Type B pancreatic cell (in vitro differentiated cells): ENCODE measurements around the gene TEX9. TPM values are rescaled to one million over a fixed set of nuclear protein-coding genes. Genes with fewer than 3 reads are reported as not detected.

Source experiments
- DNase-seq: peaks from one replicate; pipeline ENCODE4 v3.0.0; 2021; ENCODE audit warnings: mixed read lengths; ENCODE audit not compliant: unreplicated experiment; ENCODE audit errors: extremely low spot score
- H3K27ac Mint-ChIP-seq: 2 replicates; pipeline ENCODE4 v1.8.0; 2021; ENCODE audit warnings: mild to moderate bottlenecking, mixed read lengths
- H3K27me3 Mint-ChIP-seq: 2 replicates; pipeline ENCODE4 v1.8.0; 2021; ENCODE audit warnings: mixed read lengths
- H3K36me3 Mint-ChIP-seq: 2 replicates; pipeline ENCODE4 v1.8.0; 2021; ENCODE audit warnings: mixed read lengths
- H3K4me1 Mint-ChIP-seq: one replicate; pipeline ENCODE4 v1.8.0; 2021; ENCODE audit warnings: mixed read lengths; ENCODE audit not compliant: unreplicated experiment
- H3K4me3 Mint-ChIP-seq: 2 replicates; pipeline ENCODE4 v1.8.0; 2021; ENCODE audit warnings: mild to moderate bottlenecking, mixed read lengths
- H3K9me3 Mint-ChIP-seq: 2 replicates; pipeline ENCODE4 v1.8.0; 2021; ENCODE audit warnings: mixed read lengths
- total RNA-seq: library from RNA; stranded (reverse); gene quantifications from 2 replicates; pipeline ENCODE4 v1.2.1, GENCODE V29; 2021; ENCODE audit warnings: low replicate concordance
- TF ChIP-seq, protein P1 (sequence below): fragments of 200-600 bp; sonication (generic); conservative IDR thresholded peaks from 2 replicates; pipeline ENCODE4 v1.5.0; 2021; ENCODE audit warnings: antibody characterized with exemption, mild to moderate bottlenecking

TEX9 gene
- total RNA-seq, 1 donor from 2014 or later: 23.7 TPM

DNA sequence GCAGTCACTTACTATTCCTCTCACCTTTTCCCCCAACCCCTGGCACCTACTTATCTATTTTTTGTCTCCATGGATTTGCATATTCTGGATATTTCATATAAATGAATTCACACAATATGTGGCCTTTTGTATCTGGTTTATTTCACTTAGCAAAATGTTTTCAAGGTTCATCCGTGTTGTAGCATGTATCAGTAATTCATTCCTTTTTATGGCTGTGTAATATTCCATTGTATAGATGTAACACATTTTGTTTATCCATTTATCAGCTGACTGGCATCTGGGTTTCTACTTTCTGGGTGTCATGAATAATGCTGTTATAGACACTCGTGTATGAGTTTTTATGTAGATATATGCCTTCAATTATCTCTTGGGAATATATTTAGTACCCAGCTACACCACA, 93.9 kb downstream of the TEX9 start:
- Mint-ChIP-seq H3K27me3 (no peaks in the 10 kb centered on the region), H3K9me3 (no peaks in the 10 kb centered on the region), H3K27ac (no peak overlapping the region), H3K36me3 (peaks cover 7% of the 10 kb centered on the region), H3K4me1 (no peaks in the 10 kb centered on the region), H3K4me3 (no peak overlapping the region)
- TF ChIP-seq, protein P1, sequence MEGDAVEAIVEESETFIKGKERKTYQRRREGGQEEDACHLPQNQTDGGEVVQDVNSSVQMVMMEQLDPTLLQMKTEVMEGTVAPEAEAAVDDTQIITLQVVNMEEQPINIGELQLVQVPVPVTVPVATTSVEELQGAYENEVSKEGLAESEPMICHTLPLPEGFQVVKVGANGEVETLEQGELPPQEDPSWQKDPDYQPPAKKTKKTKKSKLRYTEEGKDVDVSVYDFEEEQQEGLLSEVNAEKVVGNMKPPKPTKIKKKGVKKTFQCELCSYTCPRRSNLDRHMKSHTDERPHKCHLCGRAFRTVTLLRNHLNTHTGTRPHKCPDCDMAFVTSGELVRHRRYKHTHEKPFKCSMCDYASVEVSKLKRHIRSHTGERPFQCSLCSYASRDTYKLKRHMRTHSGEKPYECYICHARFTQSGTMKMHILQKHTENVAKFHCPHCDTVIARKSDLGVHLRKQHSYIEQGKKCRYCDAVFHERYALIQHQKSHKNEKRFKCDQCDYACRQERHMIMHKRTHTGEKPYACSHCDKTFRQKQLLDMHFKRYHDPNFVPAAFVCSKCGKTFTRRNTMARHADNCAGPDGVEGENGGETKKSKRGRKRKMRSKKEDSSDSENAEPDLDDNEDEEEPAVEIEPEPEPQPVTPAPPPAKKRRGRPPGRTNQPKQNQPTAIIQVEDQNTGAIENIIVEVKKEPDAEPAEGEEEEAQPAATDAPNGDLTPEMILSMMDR: no peak
- DNase-seq: no peak

DNA sequence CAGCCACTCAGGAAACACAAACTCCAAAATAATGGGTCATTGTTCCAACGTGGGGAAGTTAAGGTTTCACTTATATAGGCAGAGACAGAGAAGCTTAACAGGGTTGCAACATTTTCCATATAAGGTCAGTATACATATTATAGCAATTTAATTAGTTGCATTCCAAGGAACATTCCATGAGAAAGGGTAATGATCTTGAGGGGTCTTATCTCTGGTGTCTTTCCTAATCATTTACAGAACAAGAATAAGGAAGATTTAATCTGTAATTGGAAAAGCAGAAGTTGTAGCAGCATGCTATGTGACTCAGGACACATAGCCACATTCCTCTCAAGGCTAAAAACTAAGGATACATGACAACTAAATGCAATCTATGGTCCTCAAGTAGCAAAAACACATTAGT, 94.8 kb downstream of the TEX9 start:
- Mint-ChIP-seq H3K27ac (no peak overlapping the region), H3K4me1 (peaks cover 7% of the 10 kb centered on the region), H3K27me3 (no peaks in the 10 kb centered on the region), H3K4me3 (no peak overlapping the region), H3K9me3 (no peaks in the 10 kb centered on the region), H3K36me3 (peaks cover 7% of the 10 kb centered on the region)
- no peak for DNase-seq
- TF ChIP-seq, protein P1: no peak

DNA sequence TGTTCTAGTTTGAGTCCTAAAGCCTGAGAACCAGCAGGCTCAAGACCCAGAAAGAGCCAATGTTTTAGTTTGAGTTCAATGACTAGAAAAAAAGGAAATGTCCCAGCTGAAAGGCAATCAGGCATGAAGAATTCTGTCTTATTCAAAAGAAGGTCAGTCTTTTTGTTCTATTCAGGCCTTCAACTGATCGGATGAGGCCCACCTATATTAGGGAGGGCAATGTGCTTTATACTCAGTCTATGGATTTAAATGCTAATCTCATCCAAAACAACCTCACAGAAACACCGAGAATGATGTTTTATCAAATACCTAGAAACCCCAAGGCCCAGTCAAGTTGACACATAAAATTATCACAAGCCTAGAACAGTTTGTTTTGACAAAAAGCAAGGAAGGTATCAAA, 95.7 kb downstream of the TEX9 start:
- Mint-ChIP-seq H3K27ac (no peak overlapping the region), H3K9me3 (no peaks in the 10 kb centered on the region), H3K4me3 (no peak overlapping the region), H3K4me1 (peaks cover 10% of the 10 kb centered on the region), H3K36me3 (peaks cover 7% of the 10 kb centered on the region), H3K27me3 (no peaks in the 10 kb centered on the region)
- DNase-seq: no peak
- TF ChIP-seq, protein P1: no peak

DNA sequence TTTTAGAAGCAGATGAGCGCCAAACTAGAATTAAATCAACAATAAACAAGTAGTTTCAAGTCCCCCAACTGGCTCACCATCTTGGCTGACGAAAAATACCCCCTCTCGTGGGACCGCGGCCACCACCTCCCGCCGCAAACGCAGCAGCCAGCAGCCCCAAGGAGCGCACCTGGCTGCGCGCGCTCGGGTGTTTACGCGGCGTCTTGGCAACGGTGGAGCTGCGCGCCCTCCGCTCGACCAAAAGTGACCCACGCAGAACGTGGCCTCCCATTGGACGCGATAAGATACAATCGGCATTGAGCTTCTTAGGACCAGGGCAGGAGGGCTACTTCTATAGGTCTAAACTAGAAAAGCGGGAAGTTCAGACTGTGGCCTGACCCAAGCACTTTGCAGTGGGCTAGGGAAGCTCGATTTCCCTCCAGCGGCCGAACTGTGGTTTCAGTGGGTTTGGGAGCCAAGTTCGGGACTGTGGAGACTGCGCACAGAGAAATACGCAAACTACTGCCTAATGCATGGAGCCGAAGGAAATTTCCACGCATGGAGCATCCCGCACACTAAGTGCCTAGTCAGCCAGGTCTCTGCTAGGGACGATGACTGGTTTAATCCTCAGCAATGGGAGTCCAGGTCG, 99.8 kb downstream of the TEX9 start, which contains the start of gene MNS1:
Gene MNS1 (minus strand): TSS at position 245 of the 628 bp plus-strand sequence. CDS start 165 bp downstream, at position 80.
- Mint-ChIP-seq H3K4me1 (peaks cover 12% of the 10 kb centered on the region), H3K27me3 (peaks cover 15% of the 10 kb centered on the region), H3K9me3 (no peaks in the 10 kb centered on the region), H3K27ac (peak within 1 kb of the TSS; percentile 93), H3K36me3 (no peaks in the 10 kb centered on the region), H3K4me3 (peak within 1 kb of the TSS; percentile 100)
- TF ChIP-seq, protein P1: no peak
- DNase-seq: peak; percentile 89

DNA sequence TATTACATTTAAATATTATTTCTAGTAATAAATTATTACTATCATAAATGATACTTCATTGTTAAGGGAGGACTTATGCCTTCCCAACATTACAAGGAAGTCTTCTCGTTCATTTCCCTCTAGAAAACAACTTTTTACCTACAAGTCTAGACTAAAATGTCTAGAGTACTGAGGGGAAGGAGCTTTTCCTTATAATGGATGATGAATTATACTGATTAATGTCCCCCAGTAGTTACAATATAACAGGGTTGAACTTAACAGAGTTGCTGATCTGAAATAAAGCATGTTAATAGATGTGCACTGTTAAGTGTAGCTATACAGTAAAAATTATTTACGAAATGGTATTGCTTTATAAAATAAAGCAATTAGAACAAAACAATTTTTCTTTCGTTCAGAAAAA, 102.4 kb downstream of the TEX9 start:
- no peaks in the 10 kb centered on the region for H3K9me3 Mint-ChIP-seq
- no peak overlapping the region for H3K27ac Mint-ChIP-seq
- TF ChIP-seq, protein P1: no peak
- peaks cover 28% of the 10 kb centered on the region for H3K27me3 Mint-ChIP-seq
- H3K4me1 Mint-ChIP-seq: peaks cover 12% of the 10 kb centered on the region
- H3K4me3 Mint-ChIP-seq: no peak overlapping the region
- no peaks in the 10 kb centered on the region for H3K36me3 Mint-ChIP-seq
- DNase-seq: no peak

DNA sequence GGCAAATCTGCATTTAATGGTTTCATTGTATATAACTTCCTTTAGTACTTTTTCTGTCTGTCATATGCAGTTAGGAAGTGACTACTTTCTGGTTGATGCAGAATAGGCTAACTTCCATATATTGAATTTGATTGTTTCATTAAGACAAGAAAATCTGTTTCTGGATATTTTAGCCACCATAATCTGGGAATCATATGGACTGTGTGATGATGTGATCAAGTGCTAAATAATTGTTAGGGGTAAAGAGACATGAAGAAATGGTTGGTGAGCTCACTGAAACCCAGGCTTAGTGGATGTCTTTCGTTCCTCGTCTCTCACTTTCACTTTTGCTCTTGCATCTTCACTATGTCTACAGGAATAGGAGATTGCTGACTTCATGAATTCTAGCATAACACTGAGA, 103.2 kb downstream of the TEX9 start:
- no peak overlapping the region for H3K4me3 Mint-ChIP-seq
- TF ChIP-seq, protein P1: no peak
- no peak overlapping the region for H3K27ac Mint-ChIP-seq
- H3K9me3 Mint-ChIP-seq: no peaks in the 10 kb centered on the region
- DNase-seq: no peak
- peaks cover 29% of the 10 kb centered on the region for H3K27me3 Mint-ChIP-seq
- no peaks in the 10 kb centered on the region for H3K36me3 Mint-ChIP-seq
- H3K4me1 Mint-ChIP-seq: peaks cover 12% of the 10 kb centered on the region
